Right lobe of liver (tissue), 6 donors: Measurements from ENCODE around the gene FOXJ3. TPM values are rescaled to one million over a fixed set of nuclear protein-coding genes. Genes with fewer than 3 reads are reported as not detected.
A peak's percentile ranks its signal among the peaks of the same experiment; 100 is the strongest.

ENCODE experiments used
- ATAC-seq, 4 donors: fragments of 200-7000 bp; cut with Tn5 transposase; one replicate each; pipeline ENCODE4 v1.9.1; 2020; ENCODE audit warnings: mild to moderate bottlenecking in 4 of 4, moderate library complexity in 4 of 4
- DNase-seq, 3 donors: peaks; one replicate each; pipeline ENCODE4 v3.0.0-alpha.2; 2020
- H3K27ac ChIP-seq, 3 donors: fragments of 200-600 bp; one replicate each; pipeline ENCODE4 v1.8.0; 2022
- H3K27me3 ChIP-seq, 2 donors: fragments of 200-600 bp; one replicate each; pipeline ENCODE4 v1.8.0; 2022
- H3K36me3 ChIP-seq, 4 donors: fragments of 200-600 bp; sonication (generic) in 1 of 4; one replicate each; pipeline versions ENCODE4 v1.5.1 to v1.8.0; 2017 to 2022; ENCODE audit warnings: control low read depth in 1 of 4
- H3K4me1 ChIP-seq, 4 donors: fragments of 200-600 bp; sonication (generic) in 1 of 4; one replicate each; pipeline versions ENCODE4 v1.5.1 to v1.8.0; 2017 to 2022; ENCODE audit warnings: control low read depth in 1 of 4
- H3K4me3 ChIP-seq, 3 donors: fragments of 200-600 bp; one replicate each; pipeline ENCODE4 v1.8.0; 2022
- H3K9me3 ChIP-seq, 4 donors: fragments of 200-600 bp; sonication (generic) in 1 of 4; one replicate each; pipeline versions ENCODE4 v1.5.1 to v1.8.0; 2017 to 2022; ENCODE audit warnings: control low read depth in 1 of 4
- POLR2A ChIP-seq: fragments of 450-650 bp; IDR thresholded peaks from one replicate; pipeline ENCODE4 v1.6.1; 2017; ENCODE audit warnings: antibody characterized with exemption, mild to moderate bottlenecking
- WGBS: methylation state at CpG from one replicate; pipeline ENCODE4 v1.1.6; 2018; ENCODE audit warnings: low coverage, low lambda C conversion rate; ENCODE audit not compliant: insufficient coverage; ENCODE audit errors: missing lambda C conversion rate; 5-methylcytosine and 5-hydroxymethylcytosine counted together
- intact Hi-C, 2 donors: fragments of 100-400 bp; cut with DNase I; formaldehyde crosslinking; loops; one replicate each; pipeline versions ENCODE4 v1.11.2 to v1.14.1; 2022
- total RNA-seq, 6 experiments: library from RNA; depleted of rRNA in 2 of 6; stranded (reverse); fragments of >200 nt in 2 of 6; fragmentation: NEBNext Ultra II Directional in 3 of 6; extraction: Animal tissue kit (Norgen Biotek cat#: 25700) in 3 of 6; gene quantifications; one replicate each; pipeline versions ENCODE4 v1.1.0 to v1.2.4, GENCODE V29; 2016 to 2023
- TF ChIP-seq, protein P1 (sequence below), 4 donors: fragments of 200-600 bp in 3 of 4; fragments of 450-650 bp in 1 of 4; IDR thresholded peaks; one replicate each; pipeline versions ENCODE4 v1.5.1 to v1.8.0; 2016 to 2022; ENCODE audit warnings: antibody characterized with exemption in 4 of 4, mild to moderate bottlenecking in 2 of 4
- donor health status: DM: no; HTN: yes; CAD: no.
- donor health status: DM: no; HTN: no; CAD: no.
- donor health status: DM: no; HTN: no; CAD: no.
- donor health status: DM: no; HTN: yes; CAD: no.
- donor health status: DM: no; HTN: yes; CAD: no.

The FOXJ3 gene
- total RNA-seq, 6 experiments from 2014 or later = 12.1 to 18.4 (median 14.5) TPM

DNA sequence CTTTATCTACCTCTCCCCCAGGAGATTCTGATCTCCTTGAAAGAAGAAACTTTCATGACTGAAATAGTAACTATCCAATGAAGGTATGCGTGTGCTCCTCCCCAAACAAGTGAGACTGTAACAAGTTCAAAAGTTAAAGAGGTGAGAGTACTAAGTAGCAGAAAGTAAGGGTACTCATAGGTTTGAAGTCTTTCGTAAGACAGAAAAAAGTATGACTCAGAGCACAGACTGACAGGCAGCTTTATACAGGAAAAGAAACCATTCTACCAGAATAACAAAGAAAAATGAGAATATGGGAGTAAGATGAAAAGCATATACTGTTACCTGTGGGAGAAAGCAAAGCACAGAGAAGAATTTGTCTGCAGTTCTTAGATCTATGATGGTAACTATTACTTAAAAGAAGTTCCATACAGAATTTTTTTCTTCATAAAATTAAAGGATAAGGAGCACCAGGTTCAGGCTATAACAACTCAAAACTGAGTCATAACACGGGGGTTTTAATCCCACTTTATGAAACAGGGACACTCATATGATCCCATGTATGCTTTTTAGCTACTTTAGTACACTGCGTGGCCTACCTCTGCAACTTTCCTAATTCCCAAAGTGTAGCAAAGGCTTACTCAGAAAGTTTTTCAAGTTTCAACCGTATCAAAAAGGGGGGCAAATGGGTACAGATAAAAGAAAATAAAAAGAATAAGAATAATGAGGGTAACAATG lies 52.0 kb downstream of the FOXJ3 start:
- Histone ChIP-seq H3K27me3 (no peaks in the 10 kb centered on the region), H3K9me3 (no peaks in the 10 kb centered on the region), H3K36me3 (no peaks in the 10 kb centered on the region), H3K4me3 (no peak overlapping the region), H3K4me1 (no peaks in the 10 kb centered on the region), H3K27ac (no peak overlapping the region)
- WGBS = 67% methylated on average over 5 of the region's 5 CpGs
- TF ChIP-seq, protein P1, sequence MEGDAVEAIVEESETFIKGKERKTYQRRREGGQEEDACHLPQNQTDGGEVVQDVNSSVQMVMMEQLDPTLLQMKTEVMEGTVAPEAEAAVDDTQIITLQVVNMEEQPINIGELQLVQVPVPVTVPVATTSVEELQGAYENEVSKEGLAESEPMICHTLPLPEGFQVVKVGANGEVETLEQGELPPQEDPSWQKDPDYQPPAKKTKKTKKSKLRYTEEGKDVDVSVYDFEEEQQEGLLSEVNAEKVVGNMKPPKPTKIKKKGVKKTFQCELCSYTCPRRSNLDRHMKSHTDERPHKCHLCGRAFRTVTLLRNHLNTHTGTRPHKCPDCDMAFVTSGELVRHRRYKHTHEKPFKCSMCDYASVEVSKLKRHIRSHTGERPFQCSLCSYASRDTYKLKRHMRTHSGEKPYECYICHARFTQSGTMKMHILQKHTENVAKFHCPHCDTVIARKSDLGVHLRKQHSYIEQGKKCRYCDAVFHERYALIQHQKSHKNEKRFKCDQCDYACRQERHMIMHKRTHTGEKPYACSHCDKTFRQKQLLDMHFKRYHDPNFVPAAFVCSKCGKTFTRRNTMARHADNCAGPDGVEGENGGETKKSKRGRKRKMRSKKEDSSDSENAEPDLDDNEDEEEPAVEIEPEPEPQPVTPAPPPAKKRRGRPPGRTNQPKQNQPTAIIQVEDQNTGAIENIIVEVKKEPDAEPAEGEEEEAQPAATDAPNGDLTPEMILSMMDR (IDR thresholded peaks at IDR 0.05) = no peak
- TF ChIP-seq POLR2A = no peak
- DNase-seq = no peak
- intact Hi-C loops = no loop called here
- ATAC-seq = peak in 1 of 4 donors; percentile 32

DNA sequence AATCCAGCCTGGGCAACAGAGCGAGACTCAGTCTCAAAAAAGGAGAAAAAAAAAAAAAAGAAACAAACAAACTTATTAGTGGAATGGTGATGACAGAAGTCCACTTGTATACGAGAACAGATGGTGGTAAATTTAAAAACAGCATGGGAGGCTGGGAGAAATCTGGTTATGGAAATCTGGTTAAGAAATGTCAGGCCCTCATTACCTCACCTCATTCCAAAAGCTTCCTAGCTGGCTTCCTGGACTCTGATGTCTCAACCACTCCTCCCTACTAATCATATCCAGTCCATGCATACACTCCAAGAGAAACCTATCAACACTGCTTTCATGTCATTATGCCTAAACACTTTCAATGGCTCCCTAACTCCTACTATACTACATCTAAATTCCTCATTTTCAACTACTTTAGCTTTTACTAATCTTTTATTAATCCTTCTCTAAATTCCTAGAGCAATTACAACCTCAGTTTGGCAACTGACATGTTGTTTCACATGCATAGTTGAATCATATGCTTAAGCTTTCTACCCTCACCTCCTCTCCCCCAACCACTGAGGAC lies 52.9 kb downstream of the FOXJ3 start:
- DNase-seq (no peak), ATAC-seq (peak in 2 of 4 donors; percentile 33 to 69)
- WGBS = 94% methylated on average over 2 of the region's 2 CpGs
- Histone ChIP-seq H3K36me3 (no peaks in the 10 kb centered on the region), H3K27me3 (no peaks in the 10 kb centered on the region), H3K4me1 (no peaks in the 10 kb centered on the region), H3K27ac (no peak overlapping the region), H3K9me3 (no peaks in the 10 kb centered on the region), H3K4me3 (no peak overlapping the region)
- intact Hi-C loops = no loop called here
- TF ChIP-seq, protein P1 (IDR thresholded peaks at IDR 0.05) = no peak

DNA sequence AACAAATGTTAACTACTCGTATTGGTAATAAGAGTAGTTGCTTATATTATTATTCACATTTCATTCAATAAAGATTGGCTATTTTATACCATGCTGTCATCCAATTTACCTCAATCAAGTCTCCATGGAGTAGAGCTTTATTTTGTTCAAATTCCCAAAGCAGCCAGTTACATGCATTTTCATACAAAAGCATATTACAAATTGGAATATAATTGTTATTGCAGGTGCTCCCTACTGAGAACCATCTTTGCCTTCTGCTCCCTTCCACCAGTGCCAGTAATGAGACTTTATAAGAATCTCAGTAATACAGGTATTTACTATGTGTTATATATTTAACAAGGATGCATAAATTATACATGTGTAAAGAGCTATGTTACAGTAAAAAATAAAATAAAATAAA lies 54.2 kb downstream of the FOXJ3 start:
- ATAC-seq = no peak
- H3K27ac ChIP-seq = no peak overlapping the region
- no peaks in the 10 kb centered on the region for H3K4me1 ChIP-seq
- H3K36me3 ChIP-seq = no peaks in the 10 kb centered on the region
- intact Hi-C loops = no loop called here
- H3K4me3 ChIP-seq = no peak overlapping the region
- 85% methylated on average over 1 of the region's 1 CpG for WGBS
- no peaks in the 10 kb centered on the region for H3K9me3 ChIP-seq
- H3K27me3 ChIP-seq = no peaks in the 10 kb centered on the region
- no peak for DNase-seq
- no peak for TF ChIP-seq POLR2A
- TF ChIP-seq, protein P1 (IDR thresholded peaks at IDR 0.05) = no peak

GRCh38 chr1:42279055-42279454 lies 56.0 kb downstream of the FOXJ3 start:
- intact Hi-C loops = no loop called here
- DNase-seq = no peak
- H3K27ac ChIP-seq = no peak overlapping the region
- TF ChIP-seq, protein P1 (IDR thresholded peaks at IDR 0.05) = no peak
- TF ChIP-seq POLR2A = no peak
- no peak overlapping the region for H3K4me3 ChIP-seq
- H3K36me3 ChIP-seq = no peaks in the 10 kb centered on the region
- no peaks in the 10 kb centered on the region for H3K27me3 ChIP-seq
- 90% methylated on average over 2 of the region's 2 CpGs for WGBS
- no peaks in the 10 kb centered on the region for H3K9me3 ChIP-seq
- H3K4me1 ChIP-seq = no peaks in the 10 kb centered on the region
- ATAC-seq = no peak
